ENCODE results near the gene THBS3.
"Not testable (repeated sequence)": the region's sequence is repeated elsewhere in the genome, so short reads cannot be mapped to it uniquely, and the experiment has no call there.

The THBS3 gene

DNA sequence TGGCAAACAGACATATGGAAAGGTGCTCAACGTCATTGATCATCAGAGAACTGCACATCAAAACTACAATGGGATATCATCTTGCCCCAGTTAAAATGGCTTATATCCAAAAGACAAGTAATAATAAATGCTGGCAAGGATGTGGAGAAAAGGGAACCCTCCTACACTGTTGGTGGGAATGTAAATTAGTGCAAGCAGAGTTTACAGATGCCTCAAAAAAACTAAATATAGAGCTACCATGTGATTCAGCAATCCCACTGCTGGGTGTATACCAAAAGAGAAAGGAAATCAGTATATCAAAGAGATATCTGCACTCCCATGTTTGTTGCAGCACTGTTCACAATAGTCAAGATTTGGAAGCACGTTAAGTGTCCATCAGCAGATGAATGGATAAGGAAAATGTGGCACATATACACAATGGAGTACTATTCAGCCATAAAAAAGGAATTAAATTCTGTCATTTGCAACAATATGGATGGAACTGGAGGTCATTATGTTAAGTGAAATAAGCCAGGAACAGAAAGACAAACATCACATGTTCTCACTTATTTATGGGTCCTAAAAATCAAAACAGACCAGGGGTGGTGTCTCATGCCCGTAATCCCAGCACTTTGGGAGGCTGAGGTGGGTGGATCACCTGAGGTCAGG lies 51.6 kb downstream of the THBS3 start:
- not testable (repeated sequence) for DNase-seq (ENCODE audit: low spot score)

Measured in activated CD4-positive, alpha-beta T cell treated with anti-CD3 and anti-CD28 coated beads, Interleukin-2, Interleukin-4, amounts not matched to agents 100 ng/mL and 50 ng/mL, durations not matched to agents 16 hours and 8 hours (primary cell).